ENCODE results near the gene CCT7. TPM values are rescaled to one million over a fixed set of nuclear protein-coding genes. Genes with fewer than 3 reads are reported as not detected.

The CCT7 gene
- polyA plus RNA-seq, 1 experiment: 331 TPM

DNA sequence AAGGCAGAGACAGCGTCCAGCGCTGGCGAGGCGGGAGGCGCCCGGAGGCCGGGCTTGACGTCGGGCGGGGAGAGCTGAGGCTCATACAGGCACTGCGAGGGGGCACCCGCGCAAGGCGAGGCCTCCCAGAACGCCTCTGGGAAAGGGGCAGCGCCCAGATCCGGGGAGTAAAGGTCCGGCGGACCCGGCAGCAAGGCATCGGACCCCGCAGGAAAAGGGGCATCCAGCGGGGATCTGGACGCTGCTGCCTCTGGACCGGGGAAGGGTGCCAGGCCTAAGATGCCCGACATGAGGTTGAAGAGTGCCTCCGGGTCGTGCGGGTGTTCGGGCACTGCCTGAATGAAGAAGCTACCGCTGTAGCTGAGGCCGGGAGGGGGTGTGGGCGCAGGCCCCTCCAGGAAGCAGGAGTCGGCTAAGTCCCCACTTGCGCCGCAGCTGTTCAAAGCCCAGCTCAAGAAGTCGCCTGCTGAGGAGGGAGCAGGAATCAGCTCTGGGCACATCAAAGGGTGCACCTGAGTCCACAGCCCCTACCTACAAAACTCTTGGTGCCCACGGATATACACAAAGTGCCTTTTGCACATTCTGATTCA is 58.3 kb downstream of the CCT7 start:
- peaks cover 64% of the 10 kb centered on the region for H3K27me3 ChIP-seq (ENCODE audit: control insufficient read depth, insufficient read depth, low read length)

DNA sequence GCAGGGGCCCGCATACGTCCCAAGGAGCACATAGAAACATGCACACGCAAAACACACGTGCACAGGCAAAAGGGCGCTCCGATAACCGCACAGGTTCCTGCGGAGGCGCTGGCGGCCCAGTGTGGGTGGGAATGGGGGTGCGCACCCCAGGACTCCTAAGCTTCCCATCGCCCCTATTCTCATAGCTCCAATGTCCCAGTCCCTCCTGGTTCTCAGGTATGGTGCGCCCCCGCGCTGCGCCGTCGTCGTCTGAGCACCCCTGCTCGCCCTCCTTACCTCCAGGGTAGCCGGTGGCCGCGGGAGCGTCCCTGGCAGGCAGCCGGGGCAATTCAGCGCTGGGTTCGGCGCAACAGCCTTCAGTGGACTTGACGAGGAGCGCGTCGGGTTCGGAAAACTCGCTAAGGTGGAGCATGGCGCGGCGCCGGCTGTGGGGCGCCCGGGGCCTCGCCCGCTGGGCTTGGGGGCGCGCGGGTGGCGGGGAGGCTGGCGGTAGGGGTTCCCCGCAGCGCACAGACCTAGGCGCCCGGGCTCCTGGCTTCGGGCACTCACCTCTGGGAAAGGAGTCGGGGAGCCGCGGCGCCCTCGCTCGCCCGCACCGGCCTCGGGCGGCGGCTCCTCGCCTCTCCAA is 58.9 kb downstream of the CCT7 start:
- no peak for DNase-seq (ENCODE audit: low read depth, low spot score)
- Histone ChIP-seq H3K27ac (ENCODE audit: low read depth, low read length) (no peak overlapping the region), H3K27me3 (ENCODE audit: control insufficient read depth, insufficient read depth, low read length) (peaks cover 66% of the 10 kb centered on the region), H3K9me3 (ENCODE audit: control insufficient read depth, insufficient read depth, low read length) (no peaks in the 10 kb centered on the region; the same call in 1 of the 2 replicates), H3K4me3 (ENCODE audit: low read depth, low read length) (peak overlapping the region; percentile 54)
- TF ChIP-seq, protein P1, sequence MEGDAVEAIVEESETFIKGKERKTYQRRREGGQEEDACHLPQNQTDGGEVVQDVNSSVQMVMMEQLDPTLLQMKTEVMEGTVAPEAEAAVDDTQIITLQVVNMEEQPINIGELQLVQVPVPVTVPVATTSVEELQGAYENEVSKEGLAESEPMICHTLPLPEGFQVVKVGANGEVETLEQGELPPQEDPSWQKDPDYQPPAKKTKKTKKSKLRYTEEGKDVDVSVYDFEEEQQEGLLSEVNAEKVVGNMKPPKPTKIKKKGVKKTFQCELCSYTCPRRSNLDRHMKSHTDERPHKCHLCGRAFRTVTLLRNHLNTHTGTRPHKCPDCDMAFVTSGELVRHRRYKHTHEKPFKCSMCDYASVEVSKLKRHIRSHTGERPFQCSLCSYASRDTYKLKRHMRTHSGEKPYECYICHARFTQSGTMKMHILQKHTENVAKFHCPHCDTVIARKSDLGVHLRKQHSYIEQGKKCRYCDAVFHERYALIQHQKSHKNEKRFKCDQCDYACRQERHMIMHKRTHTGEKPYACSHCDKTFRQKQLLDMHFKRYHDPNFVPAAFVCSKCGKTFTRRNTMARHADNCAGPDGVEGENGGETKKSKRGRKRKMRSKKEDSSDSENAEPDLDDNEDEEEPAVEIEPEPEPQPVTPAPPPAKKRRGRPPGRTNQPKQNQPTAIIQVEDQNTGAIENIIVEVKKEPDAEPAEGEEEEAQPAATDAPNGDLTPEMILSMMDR (IDR thresholded peaks at IDR 0.05; ENCODE audit: low read depth, low read length): no peak
- CTCF ChIA-PET: no interaction called here
- POLR2A ChIA-PET: no interaction called here

More for the DNA sequence above, 58.3 kb downstream of the CCT7 start:
- TF ChIP-seq, protein P1 (IDR thresholded peaks at IDR 0.05; ENCODE audit: low read depth, low read length): no peak
- DNase-seq (ENCODE audit: low read depth, low spot score): no peak
- ChIA-PET CTCF (no interaction called here), POLR2A (no interaction called here)
- Histone ChIP-seq H3K27ac (ENCODE audit: low read depth, low read length) (no peak overlapping the region), H3K9me3 (ENCODE audit: control insufficient read depth, insufficient read depth, low read length) (no peaks in the 10 kb centered on the region; the same call in 1 of the 2 replicates), H3K4me3 (ENCODE audit: low read depth, low read length) (no peak overlapping the region)

DNA sequence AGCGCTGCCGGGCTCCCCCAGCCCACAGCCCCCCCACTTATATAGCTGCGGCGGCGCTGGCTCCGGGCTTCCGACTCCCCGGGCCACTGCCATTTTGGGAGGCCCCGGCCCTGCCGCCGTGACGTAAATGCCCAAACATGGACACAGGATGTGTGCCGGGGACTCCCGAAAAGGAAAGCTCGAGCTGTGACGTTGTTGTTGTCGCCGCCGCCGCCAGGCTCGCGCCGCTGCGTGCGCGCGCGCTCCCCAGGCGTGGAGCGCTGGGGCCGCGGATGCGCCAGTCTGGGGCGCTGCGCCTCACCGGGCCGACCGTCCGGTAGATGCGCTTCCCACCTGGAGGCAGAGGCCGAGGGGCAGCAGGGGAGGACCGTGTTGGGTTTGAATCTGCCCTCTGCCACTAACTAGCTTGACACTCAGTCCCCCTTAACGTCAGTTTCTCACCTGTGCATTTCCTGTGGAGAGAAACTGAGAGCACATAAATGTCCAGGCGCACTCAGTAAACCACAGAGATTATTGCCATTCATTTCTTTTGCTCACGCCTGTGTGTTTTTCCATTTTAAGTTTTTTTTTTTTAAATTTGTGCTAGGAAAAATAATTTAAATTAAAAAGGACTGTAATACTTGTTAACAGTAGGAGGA is 59.5 kb downstream of the CCT7 start, which contains the start of gene EGR4:
Gene EGR4 (minus strand): TSS at position 15 of the 638 bp plus-strand sequence. CDS start 231 bp downstream, outside the sequence.
- H3K4me3 ChIP-seq (ENCODE audit: low read depth, low read length): peak within 1 kb of the TSS; percentile 54
- ChIA-PET POLR2A (no interaction called here), CTCF (no interaction called here)
- DNase-seq (ENCODE audit: low read depth, low spot score): no peak
- TF ChIP-seq, protein P1 (IDR thresholded peaks at IDR 0.05; ENCODE audit: low read depth, low read length): no peak
- H3K27me3 ChIP-seq (ENCODE audit: control insufficient read depth, insufficient read depth, low read length): peaks cover 64% of the 10 kb centered on the region
- no peak within 1 kb of the TSS for H3K27ac ChIP-seq (ENCODE audit: low read depth, low read length)
- no peaks in the 10 kb centered on the region; the same call in 1 of the 2 replicates for H3K9me3 ChIP-seq (ENCODE audit: control insufficient read depth, insufficient read depth, low read length)

DNA sequence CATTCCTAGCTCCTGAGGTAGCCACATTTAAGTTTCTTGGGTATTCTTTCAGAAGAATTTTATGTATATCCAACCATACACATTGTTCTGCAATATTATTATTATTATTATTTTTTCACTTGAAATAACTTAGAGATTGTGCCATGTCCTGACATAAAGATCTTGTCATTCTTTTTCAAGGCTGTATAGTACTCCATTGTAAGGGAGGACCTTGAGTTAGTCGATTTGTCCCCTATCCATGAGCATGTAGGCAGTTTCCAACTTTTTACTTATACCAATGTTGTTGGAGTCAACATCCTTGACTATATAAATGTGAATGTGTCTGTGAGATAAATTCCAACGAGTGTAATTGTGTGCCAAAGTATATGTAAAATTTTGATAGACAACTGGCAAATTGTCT is 60.1 kb downstream of the CCT7 start:
- no peaks in the 10 kb centered on the region; the same call in 1 of the 2 replicates for H3K9me3 ChIP-seq (ENCODE audit: control insufficient read depth, insufficient read depth, low read length)
- H3K4me3 ChIP-seq (ENCODE audit: low read depth, low read length): no peak overlapping the region
- no peak overlapping the region for H3K27ac ChIP-seq (ENCODE audit: low read depth, low read length)
- POLR2A ChIA-PET: no interaction called here
- no peak for DNase-seq (ENCODE audit: low read depth, low spot score)
- CTCF ChIA-PET: no interaction called here
- TF ChIP-seq, protein P1 (IDR thresholded peaks at IDR 0.05; ENCODE audit: low read depth, low read length): no peak
- peaks cover 66% of the 10 kb centered on the region for H3K27me3 ChIP-seq (ENCODE audit: control insufficient read depth, insufficient read depth, low read length)
